AG04449 (cell line): Measurements from ENCODE around the gene RIOK2.

Experiments
- CTCF ChIA-PET: fragments of 350-600 bp; formaldehyde crosslinking; extraction: SDS; loops from one replicate; lab custom pipeline; 2021; ENCODE audit warnings: antibody characterized with exemption; lab: Yijun Ruan, JAX
- POLR2A ChIA-PET: fragments of 400-600, 350-600 bp; formaldehyde crosslinking; extraction: SDS; loops from one replicate; lab custom pipeline; 2020; ENCODE audit warnings: antibody characterized with exemption, inconsistent platforms; lab: Yijun Ruan, JAX
- DNase-seq: peaks from one replicate; pipeline ENCODE4 v3.0.0-alpha.2; 2010; ENCODE audit warnings: low read depth, low spot score
- H3K4me3 ChIP-seq: 2 replicates; pipeline ENCODE4 v1.5.1; 2011; ENCODE audit warnings: low read depth, mild to moderate bottlenecking, control low read depth, low read length
- CTCF ChIP-seq: IDR thresholded peaks from one replicate; pipeline ENCODE4 v1.5.1; 2011; ENCODE audit warnings: mild to moderate bottlenecking, moderate library complexity, low read length, control low read depth, inconsistent platforms; ENCODE audit not compliant: insufficient read depth; ENCODE audit errors: missing control alignments

Gene RIOK2

DNA sequence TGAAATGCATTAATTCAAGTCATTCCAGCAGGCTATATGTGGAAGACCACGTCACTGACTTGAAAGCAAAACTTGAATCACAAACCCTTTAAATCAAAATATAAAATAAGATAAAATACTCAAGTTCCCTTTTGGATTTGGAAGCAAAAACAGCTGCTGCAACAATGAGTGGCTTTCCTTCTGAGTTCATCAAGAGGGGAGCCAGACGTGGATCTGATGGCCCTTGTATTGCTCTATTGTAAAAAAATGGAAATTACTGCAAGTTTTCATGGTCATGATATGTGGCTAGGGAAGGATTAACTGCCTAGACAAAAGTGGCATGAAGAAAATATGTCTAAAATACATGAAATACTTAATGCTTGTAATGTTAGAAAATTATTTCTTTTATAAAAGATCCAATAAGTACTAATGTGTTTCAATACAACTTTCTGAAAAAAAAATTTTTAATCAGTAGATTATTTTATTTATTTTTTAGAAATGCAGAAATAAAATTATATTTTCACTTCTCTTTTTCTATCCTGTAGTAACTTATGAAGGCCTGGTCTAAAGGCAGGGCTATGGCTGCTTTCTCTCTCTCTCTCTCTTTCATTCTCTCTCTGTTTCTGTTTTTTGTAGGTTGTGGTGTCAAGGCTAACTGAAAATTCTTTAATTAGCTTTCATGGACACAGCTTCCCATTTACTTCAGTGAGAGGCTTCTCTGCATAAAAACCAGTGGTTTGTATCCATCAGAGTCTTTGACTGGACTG, 64.6 kb downstream of the RIOK2 start:
- TF ChIP-seq CTCF = no peak
- H3K4me3 ChIP-seq = no peak overlapping the region
- CTCF ChIA-PET = no interaction called here
- DNase-seq = no peak
- POLR2A ChIA-PET = no interaction called here

DNA sequence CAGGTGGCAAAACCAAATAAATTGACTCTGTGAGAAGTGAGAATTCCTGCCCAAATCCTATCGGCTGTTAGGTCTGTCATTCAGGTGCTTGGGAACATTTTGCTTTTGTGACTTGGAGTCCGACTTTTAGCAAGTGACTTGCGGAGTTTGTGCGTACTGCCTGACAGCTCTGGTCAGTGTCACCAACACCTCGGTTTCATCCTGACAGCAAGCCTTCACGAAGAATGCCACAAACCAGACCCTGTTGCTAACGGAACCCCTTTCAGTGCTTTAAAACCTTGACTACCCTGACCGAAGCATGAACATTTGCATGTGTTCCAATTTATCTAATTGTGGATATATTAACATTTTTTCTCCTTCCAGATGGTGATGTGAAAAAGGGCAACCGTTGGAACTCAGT, 67.1 kb downstream of the RIOK2 start:
- H3K4me3 ChIP-seq = no peak overlapping the region
- TF ChIP-seq CTCF = no peak
- DNase-seq = no peak
- POLR2A ChIA-PET = no interaction called here
- CTCF ChIA-PET = interaction anchor here (1.1 to 1.4 kb wide), 2 partner anchors 69 to 247 kb away, joined by 3 read pairs; no protein-coding TSS in a partner anchor

DNA sequence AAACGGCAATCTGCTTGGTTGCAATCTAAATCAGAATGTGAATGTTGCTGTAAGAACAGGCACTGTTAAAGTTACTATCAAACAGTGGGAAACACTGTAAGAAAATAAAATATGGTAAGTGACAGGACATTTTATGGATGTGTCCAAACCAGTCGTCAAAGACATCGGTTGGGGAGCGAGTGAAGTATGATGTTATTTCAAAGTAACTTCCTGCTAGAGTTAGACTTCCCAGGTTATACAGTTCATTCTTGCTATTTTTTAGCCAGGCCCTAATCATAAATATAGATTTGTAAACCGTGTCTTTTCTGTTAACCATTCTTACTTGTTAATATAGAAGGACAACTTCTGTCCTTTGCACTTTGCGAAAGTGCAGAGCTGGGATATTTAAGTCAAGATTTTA, 70.8 kb downstream of the RIOK2 start:
- H3K4me3 ChIP-seq = no peak overlapping the region
- ChIA-PET CTCF (interaction anchor here (1.2 kb wide), 1 partner anchor 243 kb away, joined by 3 read pairs; no protein-coding TSS in a partner anchor), POLR2A (no interaction called here)
- no peak for DNase-seq
- no peak for TF ChIP-seq CTCF

DNA sequence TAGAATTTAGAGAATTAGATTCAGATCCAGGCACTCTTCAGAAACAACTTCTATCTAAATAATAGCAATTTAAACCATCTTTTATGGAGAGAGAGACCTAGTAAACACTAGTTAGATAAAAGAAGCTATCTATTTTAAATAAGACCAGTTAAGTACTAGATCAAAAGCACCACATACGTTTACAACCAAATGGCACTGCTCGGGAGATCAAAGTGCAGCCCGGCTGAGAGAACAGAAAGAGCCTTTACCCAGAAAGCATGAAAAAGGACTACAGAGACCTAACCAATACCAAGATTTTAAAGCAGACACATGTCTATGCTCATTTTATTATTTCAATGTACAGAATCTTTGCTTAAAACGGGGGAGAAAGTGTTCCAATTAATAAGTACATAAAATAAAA, 71.4 kb downstream of the RIOK2 start:
- H3K4me3 ChIP-seq = no peak overlapping the region
- ChIA-PET CTCF (no interaction called here), POLR2A (no interaction called here)
- no peak for DNase-seq
- TF ChIP-seq CTCF = no peak

- POLR2A ChIA-PET = interaction anchor here (0.5 kb wide), 1 partner anchor 195 kb away, joined by 3 read pairs; no protein-coding TSS in a partner anchor
- H3K4me3 ChIP-seq = no peak overlapping the region
- DNase-seq = no peak
- CTCF ChIA-PET = interaction anchor here (0.7 kb wide), 1 partner anchor 33 kb away, joined by 3 read pairs; no protein-coding TSS in a partner anchor
- TF ChIP-seq CTCF = no peak
These were observed 72.0 kb downstream of the RIOK2 start for GRCh38 chr5:97111004-97111403.
